Measurements from ENCODE around the gene CBARP.
A peak's percentile ranks its signal among the peaks of the same experiment; 100 is the strongest.
"Not testable (repeated sequence)": the region's sequence is repeated elsewhere in the genome, so short reads cannot be mapped to it uniquely, and the experiment has no call there.

The CBARP gene

GRCh38 chr19:1250437-1251260 is 12.8 kb upstream of the CBARP start:
- peak; percentile 17 for DNase-seq

- DNase-seq, result no peak
Observed at GRCh38 chr19:1249990-1250436, 12.2 kb upstream of the CBARP start.

GRCh38 chr19:1249298-1249989 is 11.6 kb upstream of the CBARP start:
- peak; percentile 96 for DNase-seq

- peak; percentile 61 for DNase-seq
Observed at GRCh38 chr19:1248786-1249297, 11.0 kb upstream of the CBARP start.

DNA sequence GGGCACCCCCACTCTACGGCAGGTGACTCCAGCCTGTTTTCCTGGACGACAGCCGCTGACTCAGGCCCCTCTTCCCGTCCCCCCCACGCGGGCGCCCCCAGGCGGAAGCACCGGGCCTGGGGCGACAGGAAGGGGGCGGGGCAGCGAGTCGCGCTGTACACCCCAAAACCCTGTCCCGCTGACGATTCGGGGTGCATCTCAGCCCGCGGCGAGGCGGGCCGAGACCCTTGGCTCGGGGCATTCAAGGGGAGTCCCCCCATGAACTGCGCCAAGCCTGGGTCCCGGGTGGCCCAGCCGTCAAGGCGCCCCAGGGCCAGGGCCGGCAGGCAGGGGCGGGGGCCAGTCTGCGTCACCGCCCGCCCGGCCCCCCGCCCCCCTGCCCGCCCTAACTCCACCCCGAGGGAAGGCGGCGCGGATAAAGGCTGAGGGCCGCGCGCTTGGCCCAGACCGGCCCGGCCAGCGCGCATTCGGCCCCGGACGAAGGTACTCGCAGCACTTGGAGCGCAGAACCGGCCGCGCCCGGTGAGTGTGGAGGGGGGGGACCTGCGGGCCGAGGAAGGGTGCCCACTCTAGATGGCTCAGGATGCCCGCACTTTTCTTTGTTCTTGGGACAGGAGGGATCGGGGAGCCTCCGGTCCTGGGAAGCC is 10.5 kb upstream of the CBARP start, which contains the start of gene MIDN:
TSS of gene MIDN (plus strand) at position 445 of the 647 bp plus-strand sequence. CDS start 1,714 bp downstream, outside the sequence.
- no peak for DNase-seq

GRCh38 chr19:1247748-1248138 is 9.9 kb upstream of the CBARP start:
- no peak for DNase-seq

- not testable (repeated sequence) for DNase-seq
Observed at GRCh38 chr19:1246265-1247087, 8.7 kb upstream of the CBARP start.

- no peak for DNase-seq
Observed at GRCh38 chr19:1245494-1246264, 7.9 kb upstream of the CBARP start.

DNA sequence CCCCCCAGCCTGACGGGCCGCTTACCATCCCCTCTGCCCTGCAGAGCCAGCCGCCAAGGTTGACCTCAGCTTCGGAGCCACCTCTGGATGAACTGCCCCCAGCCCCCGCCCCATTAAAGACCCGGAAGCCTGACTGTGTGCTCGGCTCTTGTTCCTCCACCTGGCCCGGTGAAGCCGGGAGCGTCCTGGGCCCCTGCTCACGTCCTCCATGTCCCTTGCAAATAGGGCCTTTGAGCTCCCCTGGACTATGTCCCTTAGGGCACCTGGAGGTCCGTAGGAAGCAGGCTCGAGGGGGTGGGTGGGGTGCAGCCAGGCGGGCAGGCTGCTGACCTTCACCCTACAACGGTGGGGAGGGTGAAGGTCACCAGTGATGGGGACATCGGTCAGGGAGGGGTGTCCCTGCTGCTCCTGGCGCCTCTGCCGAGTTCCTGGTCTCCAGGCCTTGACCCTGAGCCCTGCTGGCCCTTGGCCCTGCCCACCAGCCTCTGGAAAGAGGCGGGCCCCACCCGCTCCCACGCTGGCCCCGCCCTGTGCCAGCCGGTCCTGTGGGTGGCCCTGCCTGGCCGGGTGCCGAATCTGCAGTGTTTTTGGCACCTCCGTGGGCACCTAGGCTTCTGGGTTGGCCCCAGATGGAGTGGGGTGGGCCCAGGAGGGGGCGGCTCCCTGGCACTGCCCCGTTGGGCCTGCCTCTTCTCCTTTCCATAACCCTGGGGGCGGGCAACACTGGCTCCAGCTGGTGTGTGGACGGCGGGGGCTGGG is 7.1 kb upstream of the CBARP start:
- DNase-seq, result peak; percentile 35

DNA sequence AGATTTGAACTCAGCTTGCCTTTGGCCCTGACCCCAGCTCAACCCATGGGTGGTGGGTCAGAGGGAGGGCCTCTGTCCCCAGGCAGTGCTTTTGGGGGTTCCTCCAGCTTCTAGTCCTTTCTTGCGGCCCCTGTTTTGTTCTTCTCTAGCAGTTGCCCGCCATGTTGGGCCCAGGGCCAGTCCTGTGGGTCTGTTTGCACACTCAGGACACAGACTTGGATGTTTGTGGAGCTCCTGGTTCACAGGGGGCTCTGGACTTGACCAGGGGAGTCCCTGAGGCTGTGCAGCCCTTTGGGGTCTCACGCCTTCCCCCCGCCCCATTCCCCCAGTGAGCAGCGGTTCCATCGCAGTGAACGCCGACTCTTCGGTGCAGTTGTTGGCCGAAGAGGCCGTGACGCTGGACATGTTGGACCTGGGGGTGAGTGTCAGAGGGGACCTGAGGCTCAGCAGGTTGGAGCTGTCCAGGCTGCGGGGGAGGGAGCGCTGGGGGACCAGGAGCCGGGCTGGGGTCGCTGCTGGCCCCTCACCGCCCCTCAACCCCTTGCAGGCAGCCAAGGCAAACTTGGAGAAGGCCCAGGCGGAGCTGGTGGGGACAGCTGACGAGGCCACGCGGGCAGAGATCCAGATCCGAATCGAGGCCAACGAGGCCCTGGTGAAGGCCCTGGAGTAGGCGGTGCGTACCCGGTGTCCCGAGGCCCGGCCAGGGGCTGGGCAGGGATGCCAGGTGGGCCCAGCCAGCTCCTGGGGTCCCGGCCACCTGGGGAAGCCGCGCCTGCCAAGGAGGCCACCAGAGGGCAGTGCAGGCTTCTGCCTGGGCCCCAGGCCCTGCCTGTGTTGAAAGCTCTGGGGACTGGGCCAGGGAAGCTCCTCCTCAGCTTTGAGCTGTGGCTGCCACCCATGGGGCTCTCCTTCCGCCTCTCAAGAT is 6.2 kb upstream of the CBARP start:
- peak; percentile 69 for DNase-seq

GRCh38 chr19:1241417-1242095 is 3.8 kb upstream of the CBARP start, which contains the start of gene ATP5F1D:
ATP5F1D (plus strand) TSS chr19:1241751; CDS start chr19:1241851, 100 bp downstream.
- peak; percentile 88 for DNase-seq

- DNase-seq, result no peak
Observed at GRCh38 chr19:1240925-1241324, 3.1 kb upstream of the CBARP start.

DNA sequence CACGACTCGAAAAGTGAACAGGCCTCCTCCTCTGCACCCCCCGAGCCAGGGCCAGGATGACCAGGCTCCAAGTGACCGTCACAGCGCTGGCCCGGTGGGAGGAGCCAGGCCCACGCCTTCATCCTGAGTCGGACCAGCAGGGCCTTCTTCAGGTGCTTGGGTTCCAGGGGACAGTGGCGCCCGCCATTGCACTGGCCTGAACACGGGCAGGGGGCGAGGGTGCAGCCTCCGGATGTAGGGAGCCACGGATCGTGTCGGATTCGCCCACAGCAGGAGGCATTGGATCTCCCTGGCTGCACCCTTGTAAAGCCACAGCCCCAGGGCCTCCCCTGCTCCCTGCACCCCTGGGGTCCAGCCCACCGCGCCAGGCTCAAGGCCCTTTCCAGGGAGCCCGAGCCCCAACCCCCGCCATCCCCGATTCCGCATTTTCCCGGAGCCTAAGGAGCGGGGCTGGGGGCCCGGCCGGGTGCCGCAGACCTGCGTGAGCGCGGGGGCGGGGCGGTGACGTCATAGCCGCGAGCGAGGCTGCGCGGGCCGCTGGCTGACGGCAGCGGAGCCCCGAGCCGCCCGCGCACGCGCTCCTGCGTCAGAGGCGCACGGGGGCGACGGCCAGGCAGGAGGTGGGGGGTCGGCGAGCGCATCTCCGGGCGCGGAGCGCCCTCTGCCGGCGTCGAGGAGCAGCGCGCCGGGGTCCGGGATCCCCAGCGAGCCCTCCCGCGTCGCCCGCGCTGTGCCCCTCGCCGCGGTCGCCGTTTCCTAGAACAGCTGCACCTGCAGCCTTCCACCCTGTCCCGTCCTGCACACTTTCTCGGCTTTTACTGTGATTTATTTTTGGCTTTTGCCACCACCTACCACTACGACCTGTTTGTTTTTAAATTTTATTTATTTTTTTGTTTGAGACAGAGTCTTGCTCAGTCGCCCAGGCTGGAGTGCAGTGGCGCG is 2.3 kb upstream of the CBARP start:
- peak; percentile 75 for DNase-seq

DNA sequence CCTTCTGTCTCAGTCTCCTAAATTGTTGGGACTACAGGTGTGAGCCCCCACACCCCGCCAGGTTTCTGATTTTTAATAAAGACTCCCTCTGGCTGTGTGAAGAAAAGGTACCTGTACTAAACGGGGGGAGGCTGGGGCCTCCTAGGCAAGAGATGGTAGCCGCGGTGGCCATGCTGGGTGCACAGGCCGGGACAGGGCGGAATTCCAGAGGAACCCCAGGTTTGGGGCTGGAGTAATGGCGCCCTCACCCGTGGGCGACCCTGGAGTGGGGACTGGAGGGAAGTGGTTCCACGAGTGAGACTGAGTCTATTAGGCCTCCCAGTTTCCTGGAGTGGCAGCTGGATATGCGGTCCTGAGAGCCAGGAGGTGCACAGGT is 1.6 kb upstream of the CBARP start:
- DNase-seq, result no peak

DNA sequence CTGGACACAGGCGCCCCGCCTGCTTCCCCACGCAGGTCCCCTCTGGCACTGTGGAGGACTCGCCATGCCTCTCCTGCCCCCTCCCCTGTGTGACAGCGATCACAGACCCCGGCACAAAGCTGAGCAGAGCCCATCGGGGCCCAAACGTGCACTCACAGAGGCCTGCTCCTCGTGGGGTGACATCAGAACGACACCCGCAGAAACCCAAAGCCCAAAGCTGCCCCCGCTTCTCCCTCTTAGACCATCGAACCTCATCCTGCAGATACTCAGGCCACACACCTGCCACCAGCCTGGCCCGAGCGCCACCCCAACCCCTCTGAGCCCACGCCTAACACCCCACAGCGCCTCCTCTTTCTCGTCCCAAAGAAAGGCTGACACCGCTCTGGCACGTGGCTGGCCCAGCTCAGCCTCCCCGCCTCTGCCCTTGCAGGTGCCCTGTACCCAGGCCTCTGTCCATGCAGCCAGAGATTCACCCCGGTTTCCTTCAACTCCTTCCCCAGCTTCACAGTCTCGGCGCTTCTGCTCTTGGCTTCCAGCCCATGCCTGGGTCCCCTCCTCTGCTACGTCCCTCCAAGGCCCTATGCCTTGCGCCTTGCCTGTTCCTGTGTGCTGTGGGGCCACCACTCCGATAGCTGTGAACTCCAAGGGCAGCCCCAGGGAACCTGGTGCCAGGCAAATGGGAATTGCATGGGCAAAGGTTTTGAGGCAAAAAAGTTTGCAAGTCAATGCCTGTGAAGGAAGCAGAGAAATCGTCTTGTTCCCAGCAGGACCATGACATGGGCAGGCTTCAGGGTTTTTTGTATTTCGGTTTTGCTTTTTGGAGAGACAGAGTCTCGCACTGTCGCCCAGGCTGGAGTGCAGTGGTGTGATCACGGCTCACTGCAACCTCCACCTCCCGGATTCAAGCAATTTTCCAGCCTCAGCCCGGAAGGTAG is 831 bp upstream of the CBARP start:
- no peak for DNase-seq

DNA sequence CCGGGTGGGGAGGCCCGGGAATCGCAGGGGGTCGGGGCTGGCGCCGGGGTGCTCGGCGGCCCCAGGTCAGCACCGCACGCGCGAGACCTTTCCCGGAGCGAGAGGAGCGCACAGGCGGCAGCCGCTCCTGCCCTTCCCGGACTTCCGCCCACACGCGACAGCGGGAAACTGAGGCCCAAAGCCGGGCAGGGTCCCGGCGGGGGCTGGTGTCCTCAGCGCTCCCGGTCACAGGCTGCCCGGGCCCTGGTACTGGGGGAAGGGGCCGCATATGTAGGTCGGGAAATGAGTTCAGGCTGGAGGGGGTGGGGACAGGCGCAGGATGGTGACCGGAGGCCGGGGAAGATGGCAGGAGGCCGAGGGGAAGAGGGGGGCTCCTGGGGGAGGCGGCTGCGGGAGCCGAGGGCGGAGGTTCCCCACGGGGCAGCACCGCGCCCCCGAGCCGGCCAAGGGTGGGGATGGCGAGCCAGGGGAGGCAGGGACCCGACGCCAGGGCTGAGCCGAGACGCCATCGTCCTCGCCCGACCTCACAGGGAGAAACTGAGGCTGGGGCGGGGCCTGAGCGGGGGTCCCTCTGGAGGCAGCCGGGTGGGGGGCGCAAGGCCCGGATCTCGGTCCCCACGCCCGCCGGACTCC is 662 bp downstream of the CBARP start:
- no peak for DNase-seq

Data from NCI-H446 treated with DMSO at 0.1 percent for 48 hours (cell line).